Endothelial cell of umbilical vein (primary cell): Measurements from ENCODE around the gene MT1M. TPM values are rescaled to one million over a fixed set of nuclear protein-coding genes. Genes with fewer than 3 reads are reported as not detected.
"Not testable (repeated sequence)": the region's sequence is repeated elsewhere in the genome, so short reads cannot be mapped to it uniquely, and the experiment has no call there.

Experiments used
- BruUV-seq: library from RNA; stranded (reverse); fragments of 400-500 nt; replicated peaks from 2 replicates; lab custom pipeline; 2021; lab: Mats Ljungman, UMichigan
- CTCF ChIA-PET: fragments of 300-600, 350-600 bp; sonication (Branson Sonifier 250); formaldehyde crosslinking; loops from one replicate; lab custom pipeline; 2021; ENCODE audit warnings: antibody characterized with exemption, inconsistent platforms; lab: Charles Lee
- POLR2A ChIA-PET: fragments of 300-600, 350-600 bp; sonication (Branson Sonifier 250); formaldehyde crosslinking; loops from one replicate; lab custom pipeline; 2021; ENCODE audit warnings: antibody characterized with exemption, inconsistent platforms; lab: Charles Lee
- DNase-seq: peaks from one replicate; pipeline ENCODE4 v3.0.0-alpha.2; 2011; ENCODE audit warnings: low read depth, low spot score
- FAIRE-seq: peaks from 2 replicates; lab custom pipeline; 2011; peaks lifted over from hg19 to GRCh38; lab: Jason Lieb, UNC
- H2AFZ ChIP-seq: 2 replicates; pipeline ENCODE4 v1.6.0; 2012; ENCODE audit warnings: low read depth, low read length, control low read depth, inconsistent platforms
- H3K27ac ChIP-seq: 2 replicates; pipeline ENCODE4 v1.5.1; 2011; ENCODE audit warnings: low read depth, mild to moderate bottlenecking, control low read depth, low read length, moderate library complexity; ENCODE audit not compliant: insufficient read depth
- H3K27me3 ChIP-seq, 2 experiments: 2 replicates each; pipeline versions ENCODE4 v1.6.0 to v1.6.1; 2011; ENCODE audit warnings: low read length in 2 of 2, mixed read lengths in 1 of 2; ENCODE audit not compliant: control insufficient read depth in 2 of 2, insufficient read depth in 2 of 2
- H3K36me3 ChIP-seq, 2 experiments: 2 replicates in 1 of 2; 3 replicates in 1 of 2; pipeline ENCODE4 v1.5.1; 2011; ENCODE audit warnings: low read length in 2 of 2, mild to moderate bottlenecking in 1 of 2, moderate library complexity in 1 of 2; ENCODE audit not compliant: control insufficient read depth in 2 of 2, insufficient read depth in 2 of 2; ENCODE audit errors: extremely low read depth in 1 of 2
- H3K4me1 ChIP-seq: 3 replicates; pipeline ENCODE4 v1.5.1; 2011; ENCODE audit warnings: mild to moderate bottlenecking, low read length; ENCODE audit not compliant: control insufficient read depth, insufficient read depth; ENCODE audit errors: extremely low read depth
- H3K4me2 ChIP-seq: 2 replicates; pipeline ENCODE4 v1.6.1; 2011; ENCODE audit warnings: low read length, control low read depth, mixed read lengths; ENCODE audit not compliant: insufficient read depth
- H3K4me3 ChIP-seq, 3 experiments: fragments of 200-600 bp in 1 of 3; sonication (generic), shearing (Covaris generic) in 1 of 3; replicated peaks in 1 of 3; 2 replicates each; pipeline ENCODE4 v1.5.1; 2011 to 2016; ENCODE audit warnings: control low read depth in 3 of 3, low read length in 3 of 3, mild to moderate bottlenecking in 2 of 3, inconsistent platforms in 1 of 3, low read depth in 1 of 3, moderate library complexity in 1 of 3; ENCODE audit not compliant: insufficient read depth in 1 of 3
- H3K79me2 ChIP-seq: 2 replicates; pipeline ENCODE4 v1.6.0; 2012; ENCODE audit warnings: low read length, inconsistent platforms; ENCODE audit not compliant: control insufficient read depth, insufficient read depth
- H3K9ac ChIP-seq: replicated peaks from 2 replicates; pipeline ENCODE3; 2011; ENCODE audit warnings: low read length, control low read depth; ENCODE audit not compliant: insufficient read depth; ENCODE audit errors: extremely low read depth
- H3K9me1 ChIP-seq: replicated peaks from 3 replicates; pipeline ENCODE4 v1.6.0; 2011; ENCODE audit warnings: mild to moderate bottlenecking, low read length; ENCODE audit not compliant: control insufficient read depth, insufficient read depth; ENCODE audit errors: extremely low read depth
- H3K9me3 ChIP-seq: replicated peaks from 2 replicates; pipeline ENCODE4 v1.5.1; 2012; ENCODE audit warnings: low read length, inconsistent platforms; ENCODE audit not compliant: control insufficient read depth, insufficient read depth
- H4K20me1 ChIP-seq: replicated peaks from 2 replicates; pipeline ENCODE3; 2011; ENCODE audit warnings: mild to moderate bottlenecking, low read length; ENCODE audit not compliant: control insufficient read depth, insufficient read depth; ENCODE audit errors: extremely low read depth
- EZH2 ChIP-seq: IDR thresholded peaks from 2 replicates; pipeline ENCODE4 v1.6.1; 2012; ENCODE audit warnings: borderline replicate concordance, low read depth, mild to moderate bottlenecking, moderate library complexity, low read length, inconsistent platforms; ENCODE audit not compliant: severe bottlenecking
- FOS ChIP-seq: IDR thresholded peaks from 2 replicates; pipeline ENCODE4 v1.6.1; 2011; ENCODE audit warnings: mild to moderate bottlenecking, low read length, moderate library complexity, borderline replicate concordance; ENCODE audit not compliant: insufficient read depth
- GATA2 ChIP-seq: IDR thresholded peaks from 2 replicates; pipeline ENCODE4 v1.7.0; 2011; ENCODE audit warnings: low read depth, mild to moderate bottlenecking, moderate library complexity, mixed read lengths, low read length; ENCODE audit not compliant: insufficient read length, insufficient read depth
- JUN ChIP-seq: IDR thresholded peaks from 2 replicates; pipeline ENCODE4 v1.6.1; 2011; ENCODE audit warnings: borderline replicate concordance, low read depth; ENCODE audit not compliant: insufficient read length, insufficient read depth
- MAX ChIP-seq: IDR thresholded peaks from 2 replicates; pipeline ENCODE4 v1.6.1; 2011; ENCODE audit not compliant: insufficient read depth, insufficient read length
- MYC ChIP-seq: IDR thresholded peaks from one replicate; pipeline ENCODE4 v1.6.1; 2011; ENCODE audit warnings: mild to moderate bottlenecking, low read depth, low read length
- POLR2A ChIP-seq: IDR thresholded peaks from 2 replicates; pipeline ENCODE4 v1.6.1; 2012; ENCODE audit warnings: low read depth, mild to moderate bottlenecking, control low read depth, low read length
- POLR2AphosphoS5 ChIP-seq: IDR thresholded peaks from 2 replicates; pipeline ENCODE4 v1.6.1; 2012; ENCODE audit warnings: low read depth, mild to moderate bottlenecking, control low read depth, low read length, moderate library complexity; ENCODE audit not compliant: insufficient read depth
- dilution Hi-C: fragments of 300-500 bp; cut with MboI; formaldehyde crosslinking; loops from one replicate; pipeline ENCODE4 v1.15.0; 2019; ENCODE audit warnings: low sequenced_read_pairs; ENCODE audit not compliant: extremely low pct_ligation_motif_present
- intact Hi-C: fragments of 100-400 bp; cut with micrococcal nuclease; formaldehyde crosslinking; loops from one replicate; pipeline ENCODE4 v1.10.0; 2022
- polyA plus RNA-seq, 4 experiments: library from polyadenylated mRNA; depleted of rRNA in 3 of 4; stranded (reverse) in 3 of 4; unstranded in 1 of 4; fragments of >200 nt; gene quantifications; 2 replicates each; pipeline versions ENCODE4 v1.2.1 to v1.2.3, GENCODE V29; 2011 to 2012; ENCODE audit warnings: missing spikeins in 1 of 4
- total RNA-seq: library from RNA; stranded (reverse); gene quantifications from 2 replicates; pipeline ENCODE4 v1.2.3, GENCODE V29; 2021
- TF ChIP-seq, protein P1 (sequence below), 2 donors: IDR thresholded peaks; 1 replicate in 1 of 2; 2 replicates in 1 of 2; pipeline ENCODE4 v1.5.1; 2011; ENCODE audit warnings: low read length in 2 of 2, mild to moderate bottlenecking in 2 of 2, moderate library complexity in 2 of 2, control low read depth in 1 of 2, inconsistent platforms in 1 of 2, low read depth in 1 of 2; ENCODE audit not compliant: insufficient read depth in 1 of 2; ENCODE audit errors: extremely low read depth in 1 of 2

The MT1M gene
- total and polyA plus RNA-seq, 2 donors (not counting 3 experiments of a cell fraction or from before 2014, with no cell fraction given): 4.3 to 4.6 TPM

- intact Hi-C loops (no loop called here), dilution Hi-C loops (no loop called here)
- Histone ChIP-seq H3K79me2 (peaks cover 2% of the 10 kb centered on the region), H3K4me1 (peaks cover 29% of the 10 kb centered on the region), H3K27ac (no peak overlapping the region), H3K9me1 (no peaks in the 10 kb centered on the region), H3K27me3 (no peaks in the 10 kb centered on the region), H3K4me2 (no peak overlapping the region), H3K4me3 (no peak overlapping the region), H3K36me3 (no peaks in the 10 kb centered on the region), H4K20me1 (no peaks in the 10 kb centered on the region), H3K9me3 (no peaks in the 10 kb centered on the region), H3K9ac (no peak overlapping the region), H2AFZ (no peak overlapping the region)
- no TSS peak for BruUV-seq
- POLR2A ChIA-PET: no interaction called here
- CTCF ChIA-PET: interaction anchor here (0.9 kb wide), 1 partner anchor 10 kb away, joined by 3 read pairs; no protein-coding TSS in a partner anchor
- TF ChIP-seq FOS: no peak
- TF ChIP-seq POLR2A: no peak
- no peak for TF ChIP-seq MAX
- TF ChIP-seq JUN: no peak
- TF ChIP-seq MYC: no peak
- TF ChIP-seq, protein P1, sequence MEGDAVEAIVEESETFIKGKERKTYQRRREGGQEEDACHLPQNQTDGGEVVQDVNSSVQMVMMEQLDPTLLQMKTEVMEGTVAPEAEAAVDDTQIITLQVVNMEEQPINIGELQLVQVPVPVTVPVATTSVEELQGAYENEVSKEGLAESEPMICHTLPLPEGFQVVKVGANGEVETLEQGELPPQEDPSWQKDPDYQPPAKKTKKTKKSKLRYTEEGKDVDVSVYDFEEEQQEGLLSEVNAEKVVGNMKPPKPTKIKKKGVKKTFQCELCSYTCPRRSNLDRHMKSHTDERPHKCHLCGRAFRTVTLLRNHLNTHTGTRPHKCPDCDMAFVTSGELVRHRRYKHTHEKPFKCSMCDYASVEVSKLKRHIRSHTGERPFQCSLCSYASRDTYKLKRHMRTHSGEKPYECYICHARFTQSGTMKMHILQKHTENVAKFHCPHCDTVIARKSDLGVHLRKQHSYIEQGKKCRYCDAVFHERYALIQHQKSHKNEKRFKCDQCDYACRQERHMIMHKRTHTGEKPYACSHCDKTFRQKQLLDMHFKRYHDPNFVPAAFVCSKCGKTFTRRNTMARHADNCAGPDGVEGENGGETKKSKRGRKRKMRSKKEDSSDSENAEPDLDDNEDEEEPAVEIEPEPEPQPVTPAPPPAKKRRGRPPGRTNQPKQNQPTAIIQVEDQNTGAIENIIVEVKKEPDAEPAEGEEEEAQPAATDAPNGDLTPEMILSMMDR (IDR thresholded peaks at IDR 0.05; ENCODE audit: extremely low read depth in 1 of 2, insufficient read depth in 1 of 2, low read depth in 1 of 2, low read length in 2 of 2): no peak
- no peak for TF ChIP-seq EZH2
- no peak for TF ChIP-seq POLR2AphosphoS5
- TF ChIP-seq GATA2: no peak
- FAIRE-seq (no peak), DNase-seq (no peak)
Measured at GRCh38 chr16:56620339-56620897, 12.0 kb upstream of the MT1M start.

GRCh38 chr16:56621665-56622445 lies 10.6 kb upstream of the MT1M start:
- Histone ChIP-seq H3K79me2 (peaks cover 12% of the 10 kb centered on the region), H3K4me1 (peaks cover 24% of the 10 kb centered on the region)
- intact Hi-C loops, FAIRE-seq, H2AFZ ChIP-seq, BruUV-seq, H3K36me3 ChIP-seq, dilution Hi-C loops, H3K9ac ChIP-seq, H3K4me3 ChIP-seq, H3K9me1 ChIP-seq, DNase-seq, H3K9me3 ChIP-seq, H3K4me2 ChIP-seq, POLR2A ChIA-PET, H3K27ac ChIP-seq, H4K20me1 ChIP-seq, H3K27me3 ChIP-seq: not testable (repeated sequence)
- CTCF ChIA-PET: interaction anchor here (2.3 to 3.2 kb wide), 2 partner anchors 18 to 21 kb away, joined by 8 to 13 read pairs; no protein-coding TSS in a partner anchor
